T-cell (primary cell): Measurements from ENCODE around the gene DAPK1. TPM values are rescaled to one million over a fixed set of nuclear protein-coding genes. Genes with fewer than 3 reads are reported as not detected.

Experiments
- ATAC-seq, 4 experiments: fragments of 200-7000 bp in 3 of 4; fragments of 150-1000 bp in 1 of 4; cut with Tn5 transposase; replicated peaks in 1 of 4; 1 replicate in 3 of 4; 2 replicates in 1 of 4; pipeline ENCODE4 v1.10.0; 2021; ENCODE audit warnings: moderate library complexity in 3 of 4, mild to moderate bottlenecking in 2 of 4, moderate number of reproducible peaks in 1 of 4
- CTCF ChIA-PET, 2 donors: fragments of 300-600 bp; sonication (Branson Sonifier 250); formaldehyde crosslinking; loops; one replicate each; lab custom pipeline; 2022; ENCODE audit warnings: antibody characterized with exemption in 2 of 2; lab: Charles Lee
- POLR2A ChIA-PET, 2 donors: fragments of 300-600 bp; sonication (Branson Sonifier 250); formaldehyde crosslinking; loops; one replicate each; lab custom pipeline; 2022; ENCODE audit warnings: antibody characterized with exemption in 2 of 2; lab: Charles Lee
- DNase-seq, 35 experiments: peaks; one replicate each; pipeline versions ENCODE4 v3.0.0 to v3.0.0-alpha.2; 2013 to 2023
- H3K27ac ChIP-seq: one replicate; pipeline ENCODE4 v1.5.1; 2013; ENCODE audit warnings: low read length
- H3K27me3 ChIP-seq, 2 experiments: replicated peaks in 1 of 2; 1 replicate in 1 of 2; 2 replicates in 1 of 2; pipeline versions ENCODE4 v1.6.1 to v1.7.0; 2013; ENCODE audit warnings: low read length in 1 of 2, mixed read lengths in 1 of 2; ENCODE audit not compliant: control insufficient read depth in 2 of 2, insufficient read depth in 2 of 2; ENCODE audit errors: extremely low read depth in 1 of 2
- H3K36me3 ChIP-seq, 2 donors: 1 replicate in 1 of 2; 2 replicates in 1 of 2; pipeline versions ENCODE4 v1.6.1 to v1.7.0; 2013; ENCODE audit warnings: low read length in 1 of 2; ENCODE audit not compliant: control insufficient read depth in 2 of 2, insufficient read depth in 1 of 2; ENCODE audit errors: extremely low read depth in 1 of 2
- H3K4me1 ChIP-seq, 2 experiments: 1 replicate in 1 of 2; 2 replicates in 1 of 2; pipeline versions ENCODE4 v1.6.1 to v1.7.0; 2013; ENCODE audit warnings: low read length in 2 of 2, mixed read lengths in 1 of 2; ENCODE audit not compliant: insufficient read depth in 2 of 2, control insufficient read depth in 1 of 2; ENCODE audit errors: extremely low read depth in 1 of 2
- H3K4me3 ChIP-seq, 2 donors: 1 replicate in 1 of 2; 2 replicates in 1 of 2; pipeline versions ENCODE4 v1.5.1 to v1.7.0; 2013; ENCODE audit warnings: mild to moderate bottlenecking in 2 of 2, low read length in 1 of 2, moderate library complexity in 1 of 2; ENCODE audit not compliant: control insufficient read depth in 1 of 2; ENCODE audit errors: extremely low read depth in 1 of 2
- H3K9me3 ChIP-seq: 2 replicates; pipeline ENCODE4 v1.7.0; 2013
- H3K27ac Mint-ChIP-seq, 2 donors: one replicate each; pipeline ENCODE4 v1.8.0; 2020 to 2021; ENCODE audit warnings: mild to moderate bottlenecking in 2 of 2, mixed read lengths in 2 of 2
- H3K27me3 Mint-ChIP-seq, 2 donors: one replicate each; pipeline ENCODE4 v1.8.0; 2021 to 2022; ENCODE audit warnings: mixed read lengths in 2 of 2
- H3K36me3 Mint-ChIP-seq: one replicate; pipeline ENCODE4 v1.8.0; 2021; ENCODE audit warnings: mixed read lengths
- H3K4me1 Mint-ChIP-seq, 3 donors: one replicate each; pipeline ENCODE4 v1.8.0; 2020 to 2022; ENCODE audit warnings: mixed read lengths in 3 of 3, mild to moderate bottlenecking in 1 of 3
- H3K4me3 Mint-ChIP-seq, 3 donors: one replicate each; pipeline ENCODE4 v1.8.0; 2020 to 2022; ENCODE audit warnings: mild to moderate bottlenecking in 3 of 3, mixed read lengths in 3 of 3, moderate library complexity in 3 of 3
- H3K9me3 Mint-ChIP-seq, 3 donors: one replicate each; pipeline ENCODE4 v1.8.0; 2020 to 2022; ENCODE audit warnings: mixed read lengths in 3 of 3
- WGBS: methylation state at CpG from one replicate; pipeline ENCODE4 v1.1.5; 2013; ENCODE audit warnings: missing lambda C conversion rate; ENCODE audit not compliant: insufficient coverage; 5-methylcytosine and 5-hydroxymethylcytosine counted together
- total RNA-seq, 35 experiments: library from RNA in 6 of 35; stranded (reverse) in 6 of 35; fragments of 120-200 nt in 1 of 35; gene quantifications; one replicate each; pipeline versions ENCODE4 v1.2.1 to v1.2.4 and lab custom pipeline; 2013 to 2026

Gene DAPK1
- total RNA-seq, 5 donors from 2014 or later (not counting 1 experiment from before 2014, with no cell fraction given): 1.7 to 4.2 (median 2.8) TPM

- Mint-ChIP-seq H3K4me3 (no peak overlapping the region), H3K27me3 (no peaks in the 10 kb centered on the region), H3K36me3 (no peaks in the 10 kb centered on the region), H3K4me1 (peaks cover 0 to 4% (median 0%) of the 10 kb centered on the region in 3 donors), H3K9me3 (no peaks in the 10 kb centered on the region), H3K27ac (no peak overlapping the region)
- ATAC-seq (no peak), DNase-seq (no peak)
- H3K4me1 ChIP-seq: peaks cover 0 to 7% of the 10 kb centered on the region in 2 experiments
- POLR2A ChIA-PET: no interaction called here
- WGBS: 78% methylated on average over 3 of the region's 4 CpGs
- H3K27me3 ChIP-seq: peaks cover 0 to 3% of the 10 kb centered on the region in 2 experiments
- no peak overlapping the region for H3K27ac ChIP-seq
- H3K9me3 ChIP-seq: no peaks in the 10 kb centered on the region
- no peaks in the 10 kb centered on the region for H3K36me3 ChIP-seq
- H3K4me3 ChIP-seq: no peak overlapping the region
- CTCF ChIA-PET: no interaction called here
Observed at GRCh38 chr9:87639949-87640348, 142.3 kb downstream of the DAPK1 start.

GRCh38 chr9:87640385-87640795 lies 142.7 kb downstream of the DAPK1 start:
- POLR2A ChIA-PET: no interaction called here
- WGBS: 78% methylated on average over 5 of the region's 5 CpGs
- DNase-seq: no peak
- Histone ChIP-seq H3K4me3 (no peak overlapping the region), H3K27me3 (peaks cover 0 to 3% of the 10 kb centered on the region in 2 experiments), H3K4me1 (peaks cover 0 to 7% of the 10 kb centered on the region in 2 experiments), H3K27ac (no peak overlapping the region), H3K9me3 (no peaks in the 10 kb centered on the region), H3K36me3 (no peaks in the 10 kb centered on the region)
- H3K9me3 Mint-ChIP-seq: no peaks in the 10 kb centered on the region
- ATAC-seq: no peak
- peaks cover 0 to 4% (median 0%) of the 10 kb centered on the region in 3 donors for H3K4me1 Mint-ChIP-seq
- no peak overlapping the region for H3K4me3 Mint-ChIP-seq
- no peaks in the 10 kb centered on the region for H3K36me3 Mint-ChIP-seq
- CTCF ChIA-PET: no interaction called here
- H3K27ac Mint-ChIP-seq: no peak overlapping the region
- H3K27me3 Mint-ChIP-seq: no peaks in the 10 kb centered on the region

GRCh38 chr9:87641067-87641466 lies 143.4 kb downstream of the DAPK1 start:
- peaks cover 0 to 4% (median 0%) of the 10 kb centered on the region in 3 donors for H3K4me1 Mint-ChIP-seq
- WGBS: 95% methylated on average over 2 of the region's 3 CpGs
- POLR2A ChIA-PET: no interaction called here
- Histone ChIP-seq H3K36me3 (no peaks in the 10 kb centered on the region), H3K27ac (no peak overlapping the region), H3K4me3 (no peak overlapping the region), H3K27me3 (peaks cover 0 to 3% of the 10 kb centered on the region in 2 experiments), H3K9me3 (no peaks in the 10 kb centered on the region), H3K4me1 (peaks cover 0 to 7% of the 10 kb centered on the region in 2 experiments)
- no peaks in the 10 kb centered on the region for H3K36me3 Mint-ChIP-seq
- no peak for ATAC-seq
- peaks cover 0 to 2% of the 10 kb centered on the region in 2 donors for H3K27me3 Mint-ChIP-seq
- H3K4me3 Mint-ChIP-seq: no peak overlapping the region
- no peak for DNase-seq
- no peak overlapping the region for H3K27ac Mint-ChIP-seq
- CTCF ChIA-PET: no interaction called here
- H3K9me3 Mint-ChIP-seq: no peaks in the 10 kb centered on the region

GRCh38 chr9:87642330-87643106 lies 144.9 kb downstream of the DAPK1 start:
- CTCF ChIA-PET: no interaction called here
- H3K9me3 Mint-ChIP-seq: no peaks in the 10 kb centered on the region
- no peaks in the 10 kb centered on the region for H3K36me3 ChIP-seq
- H3K4me3 Mint-ChIP-seq: no peak overlapping the region
- peaks cover 0 to 4% of the 10 kb centered on the region in 2 donors for H3K27me3 Mint-ChIP-seq
- peaks cover 0 to 7% of the 10 kb centered on the region in 2 experiments for H3K4me1 ChIP-seq
- POLR2A ChIA-PET: no interaction called here
- H3K27ac ChIP-seq: no peak overlapping the region
- peaks cover 0 to 3% of the 10 kb centered on the region in 2 experiments for H3K27me3 ChIP-seq
- H3K9me3 ChIP-seq: no peaks in the 10 kb centered on the region
- H3K4me1 Mint-ChIP-seq: peaks cover 0 to 4% (median 0%) of the 10 kb centered on the region in 3 donors
- no peaks in the 10 kb centered on the region for H3K36me3 Mint-ChIP-seq
- no peak for DNase-seq
- WGBS: no CpG with 5 or more reads among the region's 6 CpGs
- H3K4me3 ChIP-seq: no peak overlapping the region
- ATAC-seq: no peak
- H3K27ac Mint-ChIP-seq: no peak overlapping the region

- H3K9me3 Mint-ChIP-seq: no peaks in the 10 kb centered on the region
- H3K9me3 ChIP-seq: no peaks in the 10 kb centered on the region
- H3K27ac ChIP-seq: no peak overlapping the region
- H3K4me1 Mint-ChIP-seq: peaks cover 0 to 4% (median 0%) of the 10 kb centered on the region in 3 donors
- CTCF ChIA-PET: no interaction called here
- WGBS: 94% methylated on average over 6 of the region's 9 CpGs
- H3K4me3 ChIP-seq: no peak overlapping the region
- no peak overlapping the region for H3K4me3 Mint-ChIP-seq
- H3K27me3 Mint-ChIP-seq: peaks cover 0 to 4% of the 10 kb centered on the region in 2 donors
- H3K36me3 ChIP-seq: no peaks in the 10 kb centered on the region
- H3K36me3 Mint-ChIP-seq: no peaks in the 10 kb centered on the region
- DNase-seq: no peak
- no peak overlapping the region for H3K27ac Mint-ChIP-seq
- no peak for ATAC-seq
- peaks cover 0 to 7% of the 10 kb centered on the region in 2 experiments for H3K4me1 ChIP-seq
- H3K27me3 ChIP-seq: peaks cover 0 to 3% of the 10 kb centered on the region in 2 experiments
- POLR2A ChIA-PET: no interaction called here
Observed at GRCh38 chr9:87643107-87643650, 145.5 kb downstream of the DAPK1 start.

GRCh38 chr9:87643778-87644570 lies 146.3 kb downstream of the DAPK1 start:
- Histone ChIP-seq H3K4me3 (no peak overlapping the region), H3K27ac (no peak overlapping the region), H3K9me3 (no peaks in the 10 kb centered on the region), H3K27me3 (no peaks in the 10 kb centered on the region), H3K36me3 (no peaks in the 10 kb centered on the region), H3K4me1 (peaks cover 0 to 7% of the 10 kb centered on the region in 2 experiments)
- CTCF ChIA-PET: no interaction called here
- DNase-seq (no peak), ATAC-seq (no peak)
- Mint-ChIP-seq H3K4me3 (no peak overlapping the region), H3K9me3 (no peaks in the 10 kb centered on the region), H3K27ac (no peak overlapping the region), H3K27me3 (peaks cover 0 to 4% of the 10 kb centered on the region in 2 donors), H3K36me3 (no peaks in the 10 kb centered on the region), H3K4me1 (peaks cover 0 to 4% (median 0%) of the 10 kb centered on the region in 3 donors)
- POLR2A ChIA-PET: no interaction called here
- WGBS: no CpG with 5 or more reads among the region's 9 CpGs
